ENCODE measurements around the gene ACTG1. TPM values are rescaled to one million over a fixed set of nuclear protein-coding genes. Genes with fewer than 3 reads are reported as not detected.

The ACTG1 gene
- total RNA-seq, 1 experiment from 2014 or later = 4,160 TPM

GRCh38 chr17:81533339-81534141 lies 20.9 kb upstream of the ACTG1 start:
- 0 out of 4 replicates have a peak, but pooled peaks cover 5 to 7% of the 10 kb centered on the region in 2 experiments for H3K4me1 Mint-ChIP-seq
- Histone ChIP-seq H2BK12ac (ENCODE audit: insufficient read length, low read depth, low read length) (no peak overlapping the region), H4K91ac (ENCODE audit: insufficient read length, low read depth, low read length) (no peak overlapping the region), H3K9me3 (ENCODE audit: control insufficient read depth, low read depth, low read length) (no peaks in the 10 kb centered on the region), H3K18ac (ENCODE audit: insufficient read length, low read depth, low read length) (no peak overlapping the region), H2AFZ (ENCODE audit: low read length) (no peak overlapping the region), H3K27ac (ENCODE audit: insufficient read length, low read depth, low read length) (no peak overlapping the region), H3T11ph (ENCODE audit: low read length) (no peak overlapping the region), H2BK120ac (ENCODE audit: low read depth, low read length, poor library complexity, severe bottlenecking) (no peak overlapping the region), H3K23me2 (ENCODE audit: insufficient read length, low read depth, low read length, poor library complexity, severe bottlenecking) (peaks cover 5% of the 10 kb centered on the region), H3K27me3 (ENCODE audit: insufficient read depth, low read length) (peaks cover 7% of the 10 kb centered on the region; the same call in 1 of the 2 replicates), H2AK5ac (ENCODE audit: insufficient read length, low read length) (no peak overlapping the region), H2BK15ac (ENCODE audit: low read depth, low read length) (no peak overlapping the region), H2BK20ac (ENCODE audit: low read depth, low read length, poor library complexity, severe bottlenecking) (no peak overlapping the region), H3K4ac (ENCODE audit: low read depth, low read length) (no peak overlapping the region), H2BK5ac (ENCODE audit: insufficient read length, low read length) (no peak overlapping the region), H4K5ac (ENCODE audit: insufficient read length, low read depth, low read length) (no peak overlapping the region), H3K14ac (ENCODE audit: insufficient read depth, low read length) (no peak overlapping the region), H4K8ac (replicated peaks; ENCODE audit: insufficient read length, low read depth, low read length) (no peak overlapping the region), H3K4me1 (ENCODE audit: insufficient read depth, low read length) (no peaks in the 10 kb centered on the region), H3K79me2 (ENCODE audit: insufficient read depth, low read length) (no peaks in the 10 kb centered on the region), H3K56ac (ENCODE audit: insufficient read length, low read depth, low read length) (no peak overlapping the region), H3K9ac (ENCODE audit: extremely low read depth, insufficient read length, low read length) (no peak overlapping the region), H4K20me1 (ENCODE audit: control insufficient read depth, insufficient read depth, insufficient read length) (peaks cover 5% of the 10 kb centered on the region), H3K4me2 (ENCODE audit: insufficient read depth, insufficient read length, low read length) (no peak overlapping the region), H3K79me1 (ENCODE audit: insufficient read depth, low read depth, low read length, poor library complexity, severe bottlenecking) (no peaks in the 10 kb centered on the region), H3K23ac (ENCODE audit: insufficient read length, low read depth, low read length) (no peak overlapping the region)
- H3K4me3 Mint-ChIP-seq = no peak overlapping the region; a peak in 1 of 5 replicates
- H3K27ac Mint-ChIP-seq = no peak overlapping the region
- no peak for DNase-seq
- WGBS (ENCODE audit: extremely low coverage, insufficient read length, low lambda C conversion rate) = no CpG with 5 or more reads among the region's 21 CpGs
- H3K9me3 Mint-ChIP-seq = no peaks in the 10 kb centered on the region; a peak in 1 of 5 replicates
- peaks cover 38% of the 10 kb centered on the region for H3K27me3 Mint-ChIP-seq (ENCODE audit: low read depth)
- TF ChIP-seq CTCF (conservative IDR thresholded peaks at IDR 0.05) = no peak
- peaks cover 0 to 4% (median 4%) of the 10 kb centered on the region in 3 experiments; a peak in 3 of 7 replicates for H3K36me3 Mint-ChIP-seq (ENCODE audit: insufficient read depth in 1 of 3, low read depth in 3 of 3)

All from H9 (cell line).